Measurements from ENCODE around the gene SPATA13.

- TF ChIP-seq EZH2phosphoT487 (IDR thresholded peaks at IDR 0.05; ENCODE audit: insufficient read depth, low read depth) (no peak), EZH2 (IDR thresholded peaks at IDR 0.05; ENCODE audit: insufficient read depth, poor library complexity, severe bottlenecking) (no peak)
Observed at GRCh38 chr13:24273926-24274325, 113.4 kb downstream of the SPATA13 start.

Measured in GM23248 (cell line).